SK-N-SH (cell line): ENCODE measurements around the gene ABCB9. TPM values are rescaled to one million over a fixed set of nuclear protein-coding genes. Genes with fewer than 3 reads are reported as not detected.

Source experiments
- CTCF ChIA-PET: fragments of 300-600, 350-600 bp; formaldehyde crosslinking; extraction: SDS; loops from one replicate; lab custom pipeline; 2021; lab: Yijun Ruan, JAX
- POLR2A ChIA-PET: fragments of 350-600 bp; sonication (Branson Sonifier 250); formaldehyde crosslinking; extraction: SDS; loops from one replicate; lab custom pipeline; 2020; ENCODE audit warnings: antibody characterized with exemption, inconsistent platforms; lab: Yijun Ruan, JAX
- DNase-seq: peaks from one replicate; pipeline ENCODE4 v3.0.0; 2012
- H2AFZ ChIP-seq: fragments of 200-600 bp; sonication (generic); 2 replicates; pipeline ENCODE4 v1.8.1; 2016; ENCODE audit warnings: antibody characterized with exemption, mild to moderate bottlenecking, low read depth
- H3F3A ChIP-seq: fragments of 200-600 bp; sonication (generic); replicated peaks from 2 replicates; pipeline ENCODE3; 2016; ENCODE audit warnings: antibody characterized with exemption, mild to moderate bottlenecking; ENCODE audit not compliant: insufficient read depth
- H3K27ac ChIP-seq, 2 experiments: fragments of 200-500 bp in 1 of 2; fragments of 200-600 bp in 1 of 2; sonication (Bioruptor generic) in 1 of 2; sonication (generic), shearing (Covaris generic) in 1 of 2; 2 replicates each; pipeline versions ENCODE4 v1.5.1 to v1.6.1; 2014 to 2016; ENCODE audit warnings: low read depth in 2 of 2, inconsistent platforms in 1 of 2, low read length in 1 of 2, mild to moderate bottlenecking in 1 of 2, mixed read lengths in 1 of 2
- H3K27me3 ChIP-seq: fragments of 200-600 bp; sonication (generic), shearing (Covaris generic); 2 replicates; pipeline ENCODE4 v1.6.1; 2016; ENCODE audit warnings: mixed run types; ENCODE audit not compliant: insufficient read depth
- H3K36me3 ChIP-seq, 2 experiments: fragments of 200-500 bp in 1 of 2; fragments of 200-600 bp in 1 of 2; sonication (Bioruptor generic) in 1 of 2; sonication (generic) in 1 of 2; replicated peaks in 1 of 2; 2 replicates each; pipeline versions ENCODE3 to v1.5.1; 2014 to 2016; ENCODE audit warnings: low read length in 1 of 2, mild to moderate bottlenecking in 1 of 2; ENCODE audit not compliant: insufficient read depth in 2 of 2, control insufficient read depth in 1 of 2
- H3K4me1 ChIP-seq, 2 experiments: fragments of 200-500 bp in 1 of 2; fragments of 200-600 bp in 1 of 2; sonication (Bioruptor generic) in 1 of 2; sonication (generic), shearing (Covaris generic) in 1 of 2; 2 replicates each; pipeline versions ENCODE4 v1.5.1 to v1.6.1; 2014 to 2016; ENCODE audit warnings: low read depth in 1 of 2, low read length in 1 of 2, mixed run types in 1 of 2; ENCODE audit not compliant: insufficient read depth in 2 of 2, control insufficient read depth in 1 of 2
- H3K4me2 ChIP-seq: fragments of 200-600 bp; sonication (generic), shearing (Covaris generic); 2 replicates; pipeline ENCODE4 v1.6.1; 2017; ENCODE audit warnings: mixed run types
- H3K4me3 ChIP-seq, 2 experiments: fragments of 200-500 bp in 1 of 2; fragments of 200-600 bp in 1 of 2; sonication (Bioruptor generic) in 1 of 2; sonication (generic), shearing (Covaris generic) in 1 of 2; 2 replicates each; pipeline versions ENCODE4 v1.5.1 to v1.8.1; 2014 to 2016; ENCODE audit warnings: low read depth in 2 of 2, inconsistent platforms in 1 of 2, low read length in 1 of 2, mild to moderate bottlenecking in 1 of 2, mixed read lengths in 1 of 2, moderate library complexity in 1 of 2
- H3K79me2 ChIP-seq: fragments of 200-600 bp; sonication (generic); 2 replicates; pipeline ENCODE4 v1.8.1; 2017; ENCODE audit warnings: mild to moderate bottlenecking; ENCODE audit not compliant: insufficient read depth
- H3K9ac ChIP-seq: fragments of 200-600 bp; sonication (generic); 2 replicates; pipeline ENCODE4 v1.6.1; 2017; ENCODE audit warnings: mixed run types
- H3K9me2 ChIP-seq: fragments of 200-600 bp; sonication (generic); 2 replicates; pipeline ENCODE4 v1.6.1; 2017; ENCODE audit warnings: mixed run types
- H3K9me3 ChIP-seq: fragments of 200-600 bp; sonication (generic); 2 replicates; pipeline ENCODE4 v1.6.1; 2017; ENCODE audit warnings: mixed run types, mild to moderate bottlenecking, moderate library complexity
- H4K20me1 ChIP-seq: fragments of 200-600 bp; sonication (generic); 2 replicates; pipeline ENCODE4 v1.6.1; 2017; ENCODE audit warnings: mild to moderate bottlenecking, mixed run types; ENCODE audit not compliant: insufficient read depth
- CHD2 ChIP-seq: fragments of 150-350 bp; IDR thresholded peaks from 2 replicates; pipeline ENCODE4 v1.6.1; 2018; ENCODE audit warnings: low read length; ENCODE audit not compliant: partially characterized antibody
- ELF1 ChIP-seq: IDR thresholded peaks from 2 replicates; pipeline ENCODE4 v1.4.0; 2012
- EP300 ChIP-seq, 2 experiments: IDR thresholded peaks; 2 replicates each; pipeline versions ENCODE4 v1.4.0 to v1.6.1; 2012; ENCODE audit warnings: borderline replicate concordance in 1 of 2, low read depth in 1 of 2, low read length in 1 of 2
- EZH2phosphoT487 ChIP-seq: fragments of 200-600 bp; sonication (generic); IDR thresholded peaks from 2 replicates; pipeline ENCODE4 v1.6.1; 2017; ENCODE audit warnings: low read depth, mixed run types, mild to moderate bottlenecking, antibody characterized with exemption, moderate library complexity, borderline replicate concordance
- FOXJ3 ChIP-seq: sonication (generic); formaldehyde crosslinking; IDR thresholded peaks from 2 replicates; pipeline ENCODE4 v1.5.1; 2020; ENCODE audit warnings: mild to moderate bottlenecking, missing genetic modification reagents
- FOXM1 ChIP-seq: IDR thresholded peaks from 2 replicates; pipeline ENCODE4 v1.4.0; 2012; ENCODE audit warnings: low read depth, mild to moderate bottlenecking
- GABPA ChIP-seq: IDR thresholded peaks from 2 replicates; pipeline ENCODE4 v1.4.0; 2012; ENCODE audit warnings: low read depth, mild to moderate bottlenecking
- GATA2 ChIP-seq: sonication (generic); formaldehyde crosslinking; IDR thresholded peaks from 2 replicates; pipeline ENCODE4 v1.5.0; 2020; ENCODE audit warnings: mild to moderate bottlenecking, missing genetic modification reagents
- IRF3 ChIP-seq: fragments of 150-350 bp; IDR thresholded peaks from 2 replicates; pipeline ENCODE4 v1.6.1; 2016; ENCODE audit warnings: mild to moderate bottlenecking, low read depth, low read length
- JUND ChIP-seq: IDR thresholded peaks from 2 replicates; pipeline ENCODE4 v1.4.0; 2012
- MXI1 ChIP-seq: IDR thresholded peaks from 2 replicates; pipeline ENCODE4 v1.6.1; 2012; ENCODE audit warnings: mild to moderate bottlenecking, low read depth, low read length, improper control_type of control experiment
- PBX3 ChIP-seq: IDR thresholded peaks from 2 replicates; pipeline ENCODE4; 2012
- RCOR1 ChIP-seq: fragments of 150-350 bp; IDR thresholded peaks from 2 replicates; pipeline ENCODE4 v1.6.1; 2017; ENCODE audit warnings: antibody characterized with exemption, low read length
- RFX5 ChIP-seq: IDR thresholded peaks from 2 replicates; pipeline ENCODE4 v1.6.1; 2012; ENCODE audit warnings: mild to moderate bottlenecking, improper control_type of control experiment, low read length
- SIN3A ChIP-seq: IDR thresholded peaks from 2 replicates; pipeline ENCODE4 v1.6.1; 2012; ENCODE audit warnings: low read depth, mild to moderate bottlenecking, low read length, moderate library complexity, borderline replicate concordance
- TAF1 ChIP-seq: IDR thresholded peaks from 2 replicates; pipeline ENCODE4 v1.6.1; 2012; ENCODE audit warnings: low read depth, mild to moderate bottlenecking, low read length, moderate library complexity, borderline replicate concordance
- ZBTB33 ChIP-seq: IDR thresholded peaks from 2 replicates; pipeline ENCODE4 v1.4.0; 2012; ENCODE audit warnings: low read depth, borderline replicate concordance
- WGBS: methylation state at CpG from one replicate; pipeline ENCODE4 v1.1.6; 2017; ENCODE audit warnings: low lambda C conversion rate; 5-methylcytosine and 5-hydroxymethylcytosine counted together
- polyA plus RNA-seq, 3 experiments: library from polyadenylated mRNA; depleted of rRNA; stranded (reverse); fragments of >200 nt; gene quantifications; 2 replicates each; pipeline ENCODE4 v1.2.3, GENCODE V29; 2012

The ABCB9 gene
- polyA plus RNA-seq, 1 of the 3 experiments (the other 2 are of a cell fraction) = 6.2 TPM

- TF ChIP-seq ZBTB33 (no peak), GATA2 (CRISPR knock-in tag) (no peak)
These were observed 80.1 kb downstream of the ABCB9 start (continued) for GRCh38 chr12:122886161-122886560.

- no peak for TF ChIP-seq CHD2
- no peak for TF ChIP-seq ELF1
- TF ChIP-seq SIN3A = no peak
- no peak for TF ChIP-seq GABPA
- no peak for TF ChIP-seq EP300 (IDR thresholded peaks at IDR 0.05; ENCODE audit: borderline replicate concordance in 1 of 2, low read depth in 1 of 2, low read length in 1 of 2)
- TF ChIP-seq JUND = no peak
- no peak for TF ChIP-seq FOXJ3 (CRISPR knock-in tag)
- TF ChIP-seq RCOR1 = no peak
- no peak for TF ChIP-seq FOXM1
- no peak for TF ChIP-seq ZBTB33
- CTCF ChIA-PET = no interaction called here
- Histone ChIP-seq H3K79me2 (peaks cover 99% of the 10 kb centered on the region), H3K36me3 (no peaks in the 10 kb centered on the region), H3K9me3 (no peaks in the 10 kb centered on the region), H3F3A (peaks cover 21% of the 10 kb centered on the region), H3K9me2 (no peaks in the 10 kb centered on the region), H4K20me1 (peaks cover 71% of the 10 kb centered on the region), H3K4me3 (no peak overlapping the region), H3K9ac (no peak overlapping the region), H3K4me2 (no peak overlapping the region), H3K4me1 (peaks cover 7 to 43% of the 10 kb centered on the region in 2 experiments; a peak in 3 of 4 replicates), H2AFZ (no peak overlapping the region), H3K27me3 (no peaks in the 10 kb centered on the region), H3K27ac (no peak overlapping the region)
- POLR2A ChIA-PET = interaction anchor here (1.6 kb wide), 1 partner anchor 7 kb away, joined by 5 read pairs; no protein-coding TSS in a partner anchor
- 73% methylated on average over 4 of the region's 4 CpGs for WGBS
- DNase-seq = no peak
These were observed 81.4 kb downstream of the ABCB9 start for GRCh38 chr12:122884860-122885259.

GRCh38 chr12:122884091-122884826, 82.0 kb downstream of the ABCB9 start:
- POLR2A ChIA-PET = no interaction called here
- Histone ChIP-seq H3F3A (peaks cover 21% of the 10 kb centered on the region), H3K27me3 (no peaks in the 10 kb centered on the region), H3K4me2 (no peak overlapping the region), H3K9me3 (no peaks in the 10 kb centered on the region), H3K36me3 (no peaks in the 10 kb centered on the region), H3K27ac (no peak overlapping the region), H2AFZ (no peak overlapping the region), H3K9me2 (no peaks in the 10 kb centered on the region), H3K4me1 (peaks cover 7 to 43% of the 10 kb centered on the region in 2 experiments; a peak in 3 of 4 replicates), H3K4me3 (no peak overlapping the region), H4K20me1 (peaks cover 68% of the 10 kb centered on the region), H3K79me2 (peaks cover 99% of the 10 kb centered on the region), H3K9ac (no peak overlapping the region)
- no peak for TF ChIP-seq RCOR1
- no peak for TF ChIP-seq RFX5
- no peak for TF ChIP-seq MXI1
- TF ChIP-seq SIN3A = no peak
- TF ChIP-seq TAF1 = no peak
- no peak for TF ChIP-seq IRF3
- TF ChIP-seq EZH2phosphoT487 = no peak
- TF ChIP-seq PBX3 = no peak
- no peak for DNase-seq
- CTCF ChIA-PET = interaction anchor here (1.2 to 1.3 kb wide), 2 partner anchors 36 to 90 kb away, joined by 3 read pairs; no protein-coding TSS in a partner anchor
- WGBS = 90% methylated on average over 6 of the region's 6 CpGs
